Left lung (tissue), 4 donors: ENCODE data around the gene LOC101059915.
"Not testable (repeated sequence)": the region's sequence is repeated elsewhere in the genome, so short reads cannot be mapped to it uniquely, and the experiment has no call there.

ENCODE experiments used
- ATAC-seq: fragments of 200-7000 bp; cut with Tn5 transposase; one replicate; pipeline ENCODE4 v1.9.1; 2020; ENCODE audit warnings: moderate library complexity
- DNase-seq, 4 donors: peaks; one replicate each; pipeline ENCODE4 v3.0.0-alpha.2; 2013 to 2020
- H3K27ac ChIP-seq, 2 donors: fragments of 200-600 bp; sonication (generic) in 1 of 2; one replicate each; pipeline versions ENCODE4 v1.5.0 to v1.8.0; 2020 to 2021
- H3K27me3 ChIP-seq, 2 donors: fragments of 200-600 bp; sonication (generic) in 1 of 2; one replicate each; pipeline versions ENCODE4 v1.5.0 to v1.8.0; 2020 to 2021
- H3K36me3 ChIP-seq, 2 donors: fragments of 200-600 bp; sonication (generic) in 1 of 2; one replicate each; pipeline versions ENCODE4 v1.5.0 to v1.8.0; 2020 to 2021
- H3K4me1 ChIP-seq, 2 donors: fragments of 200-600 bp; one replicate each; pipeline ENCODE4 v1.8.0; 2021
- H3K4me3 ChIP-seq, 2 donors: fragments of 200-600 bp; sonication (generic) in 1 of 2; one replicate each; pipeline versions ENCODE4 v1.5.0 to v1.8.0; 2020 to 2021; ENCODE audit warnings: mild to moderate bottlenecking in 1 of 2
- H3K9me3 ChIP-seq, 2 donors: fragments of 200-600 bp; sonication (generic) in 1 of 2; one replicate each; pipeline versions ENCODE4 v1.5.0 to v1.8.0; 2020 to 2021
- CTCF ChIP-seq, 2 donors: fragments of 200-600 bp; sonication (generic) in 1 of 2; IDR thresholded peaks; one replicate each; pipeline versions ENCODE4 v1.5.0 to v1.8.0; 2021; ENCODE audit warnings: antibody characterized with exemption in 2 of 2
- intact Hi-C, 2 donors: fragments of 100-400 bp; cut with DNase I; formaldehyde crosslinking; loops; one replicate each; pipeline versions ENCODE4 v1.11.2 to v1.14.2; 2022
- donor health status: DM: no; HTN: yes; CAD: no.
- donor health status: DM: no; HTN: no; CAD: no.

The LOC101059915 gene

GRCh38 chrX:71659342-71659741 lies 8.0 kb upstream of the LOC101059915 start:
- H3K27ac ChIP-seq: no peak overlapping the region
- no peak for DNase-seq
- H3K27me3 ChIP-seq: no peaks in the 10 kb centered on the region
- H3K4me3 ChIP-seq: no peak overlapping the region
- ATAC-seq: no peak
- no peak for TF ChIP-seq CTCF (IDR thresholded peaks at IDR 0.05)
- no peaks in the 10 kb centered on the region for H3K36me3 ChIP-seq
- H3K4me1 ChIP-seq: no peaks in the 10 kb centered on the region
- H3K9me3 ChIP-seq: no peaks in the 10 kb centered on the region
- intact Hi-C loops: no loop called here

DNA sequence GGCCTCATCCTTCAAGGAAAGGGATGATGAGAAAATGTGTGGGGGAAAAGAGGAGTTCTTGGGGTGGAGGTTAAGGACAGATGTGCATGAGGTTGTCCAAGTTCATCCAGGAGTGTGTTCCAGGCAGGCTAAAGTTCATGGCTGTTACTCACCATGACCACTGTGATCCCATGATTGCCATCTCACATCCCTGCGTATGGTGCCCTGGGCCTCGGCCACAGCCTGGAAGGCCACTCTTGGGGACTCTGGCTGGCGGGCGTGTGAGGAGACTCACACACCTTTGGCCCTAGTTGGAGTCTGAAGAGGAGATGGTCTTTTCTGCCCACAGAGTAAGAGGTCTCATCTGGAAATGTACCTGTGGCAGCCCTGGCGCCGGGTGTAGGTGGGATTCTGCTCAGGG lies 7.4 kb upstream of the LOC101059915 start:
- DNase-seq (no peak), ATAC-seq (no peak)
- Histone ChIP-seq H3K36me3 (no peaks in the 10 kb centered on the region), H3K4me3 (no peak overlapping the region), H3K9me3 (no peaks in the 10 kb centered on the region), H3K27me3 (no peaks in the 10 kb centered on the region), H3K27ac (no peak overlapping the region), H3K4me1 (no peaks in the 10 kb centered on the region)
- intact Hi-C loops: no loop called here
- no peak for TF ChIP-seq CTCF (IDR thresholded peaks at IDR 0.05)

DNA sequence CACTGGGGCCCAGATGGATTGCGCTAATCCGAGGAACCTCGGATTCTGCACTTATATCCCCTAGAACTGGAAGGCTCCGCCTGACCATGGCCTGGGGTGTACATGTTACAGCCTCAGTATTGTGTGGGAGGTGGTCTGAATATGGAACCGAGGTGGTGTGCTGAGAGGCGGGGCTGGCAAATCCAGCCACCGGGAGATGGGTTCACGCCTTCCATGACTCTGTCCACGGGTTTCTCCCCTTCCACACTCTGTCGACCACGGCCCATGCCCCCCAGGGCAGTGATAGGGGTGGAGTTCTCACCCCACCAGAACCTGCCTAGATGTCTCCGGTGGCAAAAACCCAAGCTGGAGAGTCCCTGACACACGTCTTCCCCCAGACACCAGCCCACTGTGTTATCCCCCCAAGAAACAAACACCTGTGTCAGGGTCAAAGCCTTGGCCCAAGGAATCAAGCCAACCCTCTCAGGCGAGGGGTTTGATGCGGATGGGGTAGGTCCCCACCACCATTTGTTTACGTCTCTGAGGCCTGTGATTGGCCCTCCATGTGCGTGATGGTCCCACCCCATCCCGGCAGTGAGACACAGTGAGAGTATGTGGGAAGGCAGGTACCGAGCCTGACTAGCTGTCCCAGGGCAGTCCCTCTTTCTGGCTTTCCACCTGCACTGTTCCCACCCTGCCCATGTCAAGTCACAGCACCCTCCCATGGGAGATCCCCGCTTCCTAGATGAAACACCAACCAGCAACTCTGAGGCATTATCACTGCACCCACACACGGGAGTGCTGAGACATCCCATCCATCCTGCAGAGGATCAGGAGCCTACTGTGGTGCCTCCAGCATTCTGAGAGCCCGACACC lies 6.6 kb upstream of the LOC101059915 start:
- TF ChIP-seq CTCF (IDR thresholded peaks at IDR 0.05): no peak
- no peaks in the 10 kb centered on the region for H3K4me1 ChIP-seq
- no peak for ATAC-seq
- no peaks in the 10 kb centered on the region for H3K9me3 ChIP-seq
- DNase-seq: no peak
- no peaks in the 10 kb centered on the region for H3K36me3 ChIP-seq
- intact Hi-C loops: no loop called here
- no peak overlapping the region for H3K27ac ChIP-seq
- no peak overlapping the region for H3K4me3 ChIP-seq
- no peaks in the 10 kb centered on the region for H3K27me3 ChIP-seq

DNA sequence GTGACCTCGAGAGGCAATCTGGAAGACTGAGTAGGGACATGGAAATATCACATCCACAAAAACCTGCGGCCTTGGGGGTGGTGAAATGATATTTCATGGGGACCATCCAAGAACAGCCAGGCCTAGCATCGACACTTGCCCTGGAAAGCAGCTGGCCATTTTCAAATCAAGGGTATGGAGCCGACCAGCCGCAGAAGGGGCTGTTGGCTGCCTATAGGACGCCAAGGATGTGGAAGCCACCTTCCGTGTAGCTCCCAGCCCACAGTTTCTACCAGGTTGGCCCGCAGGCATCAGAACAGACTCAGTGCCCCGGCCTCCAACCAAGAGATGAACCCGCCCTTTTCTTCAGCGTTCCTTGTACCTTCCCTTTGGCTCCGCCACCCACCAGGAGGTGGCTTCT lies 5.4 kb upstream of the LOC101059915 start:
- DNase-seq: no peak
- Histone ChIP-seq H3K36me3 (no peaks in the 10 kb centered on the region), H3K9me3 (no peaks in the 10 kb centered on the region), H3K4me1 (no peaks in the 10 kb centered on the region), H3K27me3 (no peaks in the 10 kb centered on the region), H3K27ac (no peak overlapping the region), H3K4me3 (no peak overlapping the region)
- TF ChIP-seq CTCF (IDR thresholded peaks at IDR 0.05): no peak
- intact Hi-C loops: no loop called here
- no peak for ATAC-seq

- DNase-seq, H3K27me3 ChIP-seq, intact Hi-C loops, H3K36me3 ChIP-seq, H3K4me1 ChIP-seq, H3K27ac ChIP-seq, ATAC-seq, H3K4me3 ChIP-seq, H3K9me3 ChIP-seq: not testable (repeated sequence)
Observed at GRCh38 chrX:71662654-71663053, 4.7 kb upstream of the LOC101059915 start.

- H3K27me3 ChIP-seq, DNase-seq, H3K4me3 ChIP-seq, H3K9me3 ChIP-seq, H3K27ac ChIP-seq, H3K4me1 ChIP-seq, ATAC-seq, H3K36me3 ChIP-seq, intact Hi-C loops: not testable (repeated sequence)
Observed at GRCh38 chrX:71663238-71663637, 4.1 kb upstream of the LOC101059915 start.

DNA sequence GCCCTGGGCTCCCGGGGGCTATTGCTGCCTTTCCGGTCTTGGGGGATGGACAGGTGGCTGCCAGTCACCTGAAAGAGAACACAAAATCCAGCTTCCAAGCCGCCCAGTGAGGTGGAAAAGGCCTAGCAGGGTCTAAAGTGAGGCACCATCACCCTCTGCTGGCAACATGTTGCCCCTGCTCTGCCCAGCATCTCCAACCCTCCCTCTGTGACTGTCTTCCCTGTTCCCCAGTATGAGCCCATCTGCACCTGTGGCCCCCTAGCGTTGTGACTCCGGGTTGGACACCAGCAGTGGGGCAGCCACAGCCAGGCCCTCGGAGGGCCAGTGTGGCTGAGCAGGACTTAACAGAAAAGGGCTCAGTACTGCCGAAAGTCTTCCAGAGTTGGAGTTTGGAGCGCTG lies 3.1 kb upstream of the LOC101059915 start:
- H3K4me3 ChIP-seq, intact Hi-C loops, DNase-seq, H3K4me1 ChIP-seq, H3K9me3 ChIP-seq, H3K36me3 ChIP-seq, H3K27ac ChIP-seq, H3K27me3 ChIP-seq: not testable (repeated sequence)
- ATAC-seq: peak; percentile 44
